Uterus (tissue), 4 donors: ENCODE data around the gene IGLL1. TPM values are rescaled to one million over a fixed set of nuclear protein-coding genes. Genes with fewer than 3 reads are reported as not detected.

Source experiments
- DNase-seq, 2 donors: peaks; one replicate each; pipeline ENCODE4 v3.0.0-alpha.2; 2019 to 2020
- H3K27ac ChIP-seq, 2 donors: fragments of 200-600 bp; sonication (generic); 1 replicate in 1 of 2; 2 replicates in 1 of 2; pipeline ENCODE4 v1.5.1; 2016 to 2018
- H3K27me3 ChIP-seq, 2 donors: fragments of 200-600 bp; sonication (generic); one replicate each; pipeline ENCODE4 v1.5.1; 2018 to 2019; ENCODE audit warnings: control low read depth in 1 of 2
- H3K36me3 ChIP-seq, 2 donors: fragments of 200-600 bp; sonication (generic); one replicate each; pipeline ENCODE4 v1.5.1; 2019; ENCODE audit warnings: control low read depth in 1 of 2
- H3K4me1 ChIP-seq, 2 donors: fragments of 200-600 bp; sonication (generic); one replicate each; pipeline ENCODE4 v1.5.1; 2018 to 2019; ENCODE audit warnings: control low read depth in 1 of 2
- H3K4me3 ChIP-seq, 2 donors: fragments of 200-600 bp; sonication (generic); 1 replicate in 1 of 2; 2 replicates in 1 of 2; pipeline ENCODE4 v1.5.1; 2018 to 2019; ENCODE audit warnings: mild to moderate bottlenecking in 1 of 2
- H3K9me3 ChIP-seq, 2 donors: fragments of 200-600 bp; sonication (generic); one replicate each; pipeline ENCODE4 v1.5.1; 2019; ENCODE audit warnings: control low read depth in 1 of 2
- POLR2A ChIP-seq, 2 donors: fragments of 450-650 bp; IDR thresholded peaks; one replicate each; pipeline ENCODE4 v1.6.1; 2016; ENCODE audit warnings: antibody characterized with exemption in 2 of 2, mild to moderate bottlenecking in 1 of 2, moderate library complexity in 1 of 2
- intact Hi-C: fragments of 100-400 bp; cut with DNase I; formaldehyde crosslinking; loops from one replicate; pipeline ENCODE4 v1.15.1; 2023; ENCODE audit warnings: low total_unique reads
- total RNA-seq, 4 donors: library from RNA; depleted of rRNA in 3 of 4; stranded (reverse); fragments of >200 nt in 3 of 4; gene quantifications; one replicate each; pipeline versions ENCODE4 v1.1.0 to v1.2.4, GENCODE V29; 2014 to 2023
- TF ChIP-seq, protein P1 (sequence below), 4 experiments: fragments of 200-600 bp in 2 of 4; fragments of 450-650 bp in 2 of 4; sonication (generic) in 2 of 4; IDR thresholded peaks; one replicate each; pipeline ENCODE4 v1.5.1; 2016 to 2019; ENCODE audit warnings: antibody characterized with exemption in 4 of 4, mild to moderate bottlenecking in 2 of 4, moderate library complexity in 1 of 4
- donor health status: DM: yes; HTN: yes; CAD: no.

IGLL1 gene
- total RNA-seq, 4 donors from 2014 or later: 0.48 TPM; not detected in 3

DNA sequence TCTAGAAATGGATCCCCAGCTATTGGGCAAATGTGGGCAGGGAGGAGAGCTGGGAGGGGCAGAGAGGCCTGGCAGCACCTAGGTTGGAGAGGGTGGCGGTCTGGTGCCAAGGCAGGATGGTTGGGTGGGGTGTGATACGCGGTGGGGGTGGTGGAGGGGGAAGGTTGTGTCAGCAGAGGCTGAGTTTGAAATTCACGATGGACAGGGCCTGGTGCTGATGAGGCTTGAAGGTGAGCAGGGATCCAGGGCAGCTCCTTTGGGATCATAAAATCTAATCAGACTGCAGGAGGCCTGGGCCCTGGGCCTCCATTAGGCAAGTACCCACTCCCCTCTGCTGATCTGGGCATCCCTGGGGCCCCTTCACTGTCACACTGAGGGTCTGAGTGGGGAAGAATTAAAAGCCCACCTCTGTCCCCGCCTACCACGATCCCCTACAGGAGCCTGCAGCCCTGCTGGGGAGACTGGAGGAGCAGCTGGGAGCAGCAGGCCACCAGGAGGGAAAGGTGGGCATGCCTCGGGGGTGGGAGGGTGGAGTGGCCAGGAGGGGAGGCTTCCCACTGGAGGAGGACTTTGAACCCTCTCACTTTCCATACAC lies 24.0 kb downstream of the IGLL1 start:
- Histone ChIP-seq H3K9me3 (no peaks in the 10 kb centered on the region), H3K4me1 (no peaks in the 10 kb centered on the region), H3K27me3 (no peaks in the 10 kb centered on the region), H3K27ac (no peak overlapping the region), H3K4me3 (no peak overlapping the region), H3K36me3 (no peaks in the 10 kb centered on the region)
- intact Hi-C loops: no loop called here
- DNase-seq: no peak
- TF ChIP-seq, protein P1, sequence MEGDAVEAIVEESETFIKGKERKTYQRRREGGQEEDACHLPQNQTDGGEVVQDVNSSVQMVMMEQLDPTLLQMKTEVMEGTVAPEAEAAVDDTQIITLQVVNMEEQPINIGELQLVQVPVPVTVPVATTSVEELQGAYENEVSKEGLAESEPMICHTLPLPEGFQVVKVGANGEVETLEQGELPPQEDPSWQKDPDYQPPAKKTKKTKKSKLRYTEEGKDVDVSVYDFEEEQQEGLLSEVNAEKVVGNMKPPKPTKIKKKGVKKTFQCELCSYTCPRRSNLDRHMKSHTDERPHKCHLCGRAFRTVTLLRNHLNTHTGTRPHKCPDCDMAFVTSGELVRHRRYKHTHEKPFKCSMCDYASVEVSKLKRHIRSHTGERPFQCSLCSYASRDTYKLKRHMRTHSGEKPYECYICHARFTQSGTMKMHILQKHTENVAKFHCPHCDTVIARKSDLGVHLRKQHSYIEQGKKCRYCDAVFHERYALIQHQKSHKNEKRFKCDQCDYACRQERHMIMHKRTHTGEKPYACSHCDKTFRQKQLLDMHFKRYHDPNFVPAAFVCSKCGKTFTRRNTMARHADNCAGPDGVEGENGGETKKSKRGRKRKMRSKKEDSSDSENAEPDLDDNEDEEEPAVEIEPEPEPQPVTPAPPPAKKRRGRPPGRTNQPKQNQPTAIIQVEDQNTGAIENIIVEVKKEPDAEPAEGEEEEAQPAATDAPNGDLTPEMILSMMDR (IDR thresholded peaks at IDR 0.05): no peak
- no peak for TF ChIP-seq POLR2A (IDR thresholded peaks at IDR 0.05)

DNA sequence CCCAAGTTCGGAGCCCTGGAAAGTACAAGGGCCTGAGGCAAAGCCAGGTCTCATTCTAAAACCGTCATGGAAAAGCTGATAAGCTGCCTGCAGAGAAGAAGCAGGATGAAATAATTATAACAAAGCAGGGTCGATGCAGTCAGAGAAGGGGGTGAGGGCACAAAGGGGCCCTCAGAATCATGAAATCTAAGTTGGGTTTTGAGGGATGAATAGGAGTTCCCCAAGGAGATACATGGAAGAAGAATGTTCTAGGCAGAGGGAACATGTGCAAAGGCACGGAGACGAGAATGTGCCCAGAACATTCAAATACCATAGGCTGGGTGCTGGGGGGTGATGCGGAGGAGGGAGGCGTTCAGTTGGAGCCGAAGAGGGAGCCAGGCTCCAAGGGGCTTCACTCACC lies 25.0 kb downstream of the IGLL1 start:
- DNase-seq: no peak
- H3K4me3 ChIP-seq: no peak overlapping the region
- H3K27me3 ChIP-seq: no peaks in the 10 kb centered on the region
- no peak overlapping the region for H3K27ac ChIP-seq
- no peaks in the 10 kb centered on the region for H3K9me3 ChIP-seq
- H3K36me3 ChIP-seq: no peaks in the 10 kb centered on the region
- TF ChIP-seq, protein P1 (IDR thresholded peaks at IDR 0.05): no peak
- TF ChIP-seq POLR2A (IDR thresholded peaks at IDR 0.05): no peak
- intact Hi-C loops: no loop called here
- H3K4me1 ChIP-seq: no peaks in the 10 kb centered on the region

DNA sequence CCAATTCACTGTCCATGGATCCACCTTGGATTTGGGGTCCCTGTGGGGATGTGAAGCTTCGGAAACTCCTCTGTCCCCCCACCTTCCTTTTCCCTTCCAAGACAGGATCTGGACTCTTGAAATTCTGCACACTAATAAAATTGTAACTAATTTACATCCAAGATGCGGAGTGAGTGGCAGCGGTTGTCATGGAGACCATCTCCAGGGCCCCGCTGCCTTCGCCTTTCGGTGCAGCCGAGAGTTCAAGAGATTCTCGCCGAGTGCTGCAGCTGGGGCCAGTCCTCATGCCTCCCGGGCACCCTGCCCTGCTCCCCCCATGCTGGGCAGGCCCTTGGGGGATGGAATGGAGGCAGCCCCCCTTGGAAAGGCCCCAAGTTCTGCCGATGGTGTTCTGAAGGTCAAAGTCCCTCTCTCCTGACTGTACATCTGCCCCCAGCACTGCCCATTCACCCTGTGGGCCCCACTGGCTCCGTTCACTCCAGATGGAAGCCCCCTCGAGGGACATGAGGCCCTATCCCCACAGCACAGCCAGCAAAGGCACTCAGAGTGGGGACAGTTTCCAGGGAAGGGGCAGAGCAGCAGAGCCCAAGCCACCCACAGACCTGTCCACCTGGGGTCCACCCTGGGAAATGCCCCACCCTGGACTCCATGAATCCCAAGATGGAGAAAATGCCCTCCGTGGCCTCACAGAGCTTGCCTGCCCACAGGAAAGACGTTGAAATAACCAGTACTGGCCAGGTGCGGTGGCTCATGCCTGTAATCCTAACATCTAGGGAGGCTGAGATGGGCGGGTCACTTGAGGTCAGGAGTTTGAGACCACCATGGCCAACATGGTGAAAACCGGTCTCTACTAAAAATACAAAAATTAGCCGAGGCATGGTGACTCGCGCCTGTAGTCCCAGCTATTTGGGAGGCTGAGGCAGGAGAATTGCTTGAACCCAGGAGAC lies 25.9 kb downstream of the IGLL1 start:
- Histone ChIP-seq H3K36me3 (no peaks in the 10 kb centered on the region), H3K27ac (no peak overlapping the region), H3K27me3 (no peaks in the 10 kb centered on the region), H3K9me3 (no peaks in the 10 kb centered on the region), H3K4me1 (no peaks in the 10 kb centered on the region), H3K4me3 (no peak overlapping the region)
- intact Hi-C loops: no loop called here
- TF ChIP-seq, protein P1 (IDR thresholded peaks at IDR 0.05): no peak
- TF ChIP-seq POLR2A (IDR thresholded peaks at IDR 0.05): no peak
- DNase-seq: no peak

DNA sequence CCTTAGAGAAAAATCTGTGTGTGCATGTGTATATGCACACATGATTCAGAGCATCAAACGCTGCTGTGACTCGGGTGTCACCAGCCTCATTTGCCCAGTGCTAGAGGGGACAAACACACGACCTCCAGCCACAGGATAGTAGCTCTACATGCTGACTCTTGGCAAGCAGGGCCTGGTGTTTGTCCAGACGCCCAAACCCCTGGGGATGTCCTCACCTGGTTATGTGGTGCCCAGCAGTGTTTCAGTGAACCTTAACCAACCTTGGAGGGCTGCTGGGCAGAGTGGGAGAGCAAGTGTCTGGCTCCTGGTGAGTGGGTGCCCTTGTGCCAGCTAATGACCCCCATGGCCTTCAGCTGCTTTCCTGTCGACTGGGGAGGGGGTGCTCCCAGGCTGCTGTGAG lies 26.7 kb downstream of the IGLL1 start:
- H3K27ac ChIP-seq: no peak overlapping the region
- no peaks in the 10 kb centered on the region for H3K9me3 ChIP-seq
- H3K4me1 ChIP-seq: no peaks in the 10 kb centered on the region
- no peaks in the 10 kb centered on the region for H3K27me3 ChIP-seq
- no peak for DNase-seq
- TF ChIP-seq, protein P1 (IDR thresholded peaks at IDR 0.05): no peak
- no peak for TF ChIP-seq POLR2A (IDR thresholded peaks at IDR 0.05)
- no peak overlapping the region for H3K4me3 ChIP-seq
- intact Hi-C loops: no loop called here
- no peaks in the 10 kb centered on the region for H3K36me3 ChIP-seq

DNA sequence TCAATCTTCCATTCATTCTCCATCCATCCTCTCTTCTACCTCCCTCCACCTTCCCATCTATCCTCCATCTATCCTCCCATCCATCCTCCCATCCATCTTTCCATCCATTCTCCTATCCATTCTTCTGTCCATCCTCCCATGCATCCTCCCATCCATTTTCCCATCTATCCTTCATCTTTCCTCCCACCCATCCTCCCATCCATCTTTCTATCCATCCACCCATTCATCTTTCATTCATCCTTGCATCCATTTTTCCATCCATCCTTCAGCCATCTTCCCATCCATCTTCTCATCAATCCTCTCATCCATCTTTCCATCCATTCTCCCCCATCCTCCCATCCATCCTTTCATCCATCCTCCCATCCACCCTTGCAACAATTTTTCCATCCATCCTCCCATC lies 27.5 kb downstream of the IGLL1 start:
- no peaks in the 10 kb centered on the region for H3K4me1 ChIP-seq
- DNase-seq: no peak
- no peak overlapping the region for H3K27ac ChIP-seq
- H3K4me3 ChIP-seq: no peak overlapping the region
- H3K27me3 ChIP-seq: no peaks in the 10 kb centered on the region
- intact Hi-C loops: no loop called here
- H3K9me3 ChIP-seq: no peaks in the 10 kb centered on the region
- H3K36me3 ChIP-seq: no peaks in the 10 kb centered on the region
- TF ChIP-seq POLR2A (IDR thresholded peaks at IDR 0.05): no peak
- TF ChIP-seq, protein P1 (IDR thresholded peaks at IDR 0.05): no peak
